C4-2B (cell line): ENCODE data around the gene GLMP.

Source experiments
- ZFX ChIP-seq: fragments of 450-650 bp; IDR thresholded peaks from 2 replicates; pipeline ENCODE4 v1.6.1; 2017
- TF ChIP-seq, protein P1 (sequence below): fragments of 450-650 bp; conservative IDR thresholded peaks from 2 replicates; pipeline ENCODE4 v1.5.1; 2017; ENCODE audit warnings: mild to moderate bottlenecking

DNA sequence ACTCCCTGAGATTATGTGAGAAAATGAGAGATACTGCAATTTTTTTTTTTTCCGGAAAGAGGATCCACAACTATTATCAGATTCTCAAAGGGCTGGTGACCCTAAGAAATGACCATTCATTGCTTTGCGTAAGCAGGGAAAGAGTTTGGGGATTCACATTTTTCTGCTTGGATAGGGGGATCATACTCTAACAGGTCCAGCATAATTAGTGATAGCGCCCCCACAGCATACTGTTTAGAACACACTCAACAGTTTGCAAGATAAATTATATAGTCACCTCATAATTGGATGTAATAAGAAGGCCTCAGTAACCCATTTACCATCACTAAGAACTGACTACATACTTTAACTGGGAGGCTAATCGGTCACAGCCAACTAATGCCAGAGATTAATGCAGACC, 40.8 kb upstream of the GLMP start:
- TF ChIP-seq, protein P1, sequence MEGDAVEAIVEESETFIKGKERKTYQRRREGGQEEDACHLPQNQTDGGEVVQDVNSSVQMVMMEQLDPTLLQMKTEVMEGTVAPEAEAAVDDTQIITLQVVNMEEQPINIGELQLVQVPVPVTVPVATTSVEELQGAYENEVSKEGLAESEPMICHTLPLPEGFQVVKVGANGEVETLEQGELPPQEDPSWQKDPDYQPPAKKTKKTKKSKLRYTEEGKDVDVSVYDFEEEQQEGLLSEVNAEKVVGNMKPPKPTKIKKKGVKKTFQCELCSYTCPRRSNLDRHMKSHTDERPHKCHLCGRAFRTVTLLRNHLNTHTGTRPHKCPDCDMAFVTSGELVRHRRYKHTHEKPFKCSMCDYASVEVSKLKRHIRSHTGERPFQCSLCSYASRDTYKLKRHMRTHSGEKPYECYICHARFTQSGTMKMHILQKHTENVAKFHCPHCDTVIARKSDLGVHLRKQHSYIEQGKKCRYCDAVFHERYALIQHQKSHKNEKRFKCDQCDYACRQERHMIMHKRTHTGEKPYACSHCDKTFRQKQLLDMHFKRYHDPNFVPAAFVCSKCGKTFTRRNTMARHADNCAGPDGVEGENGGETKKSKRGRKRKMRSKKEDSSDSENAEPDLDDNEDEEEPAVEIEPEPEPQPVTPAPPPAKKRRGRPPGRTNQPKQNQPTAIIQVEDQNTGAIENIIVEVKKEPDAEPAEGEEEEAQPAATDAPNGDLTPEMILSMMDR, result no peak
- TF ChIP-seq ZFX, result no peak
